Neural progenitor cell (in vitro differentiated cells): Measurements from ENCODE around the gene EXOC8.

Experiments
- EZH2phosphoT487 ChIP-seq: fragments of 200-600 bp; sonication (generic); IDR thresholded peaks from 2 replicates; pipeline ENCODE4 v1.6.1; 2017; ENCODE audit warnings: antibody characterized with exemption
- TF ChIP-seq, protein P1 (sequence below): fragments of 200-600 bp; sonication (generic); IDR thresholded peaks from 2 replicates; pipeline ENCODE4 v1.5.1; 2017; ENCODE audit warnings: antibody characterized with exemption, mild to moderate bottlenecking

DNA sequence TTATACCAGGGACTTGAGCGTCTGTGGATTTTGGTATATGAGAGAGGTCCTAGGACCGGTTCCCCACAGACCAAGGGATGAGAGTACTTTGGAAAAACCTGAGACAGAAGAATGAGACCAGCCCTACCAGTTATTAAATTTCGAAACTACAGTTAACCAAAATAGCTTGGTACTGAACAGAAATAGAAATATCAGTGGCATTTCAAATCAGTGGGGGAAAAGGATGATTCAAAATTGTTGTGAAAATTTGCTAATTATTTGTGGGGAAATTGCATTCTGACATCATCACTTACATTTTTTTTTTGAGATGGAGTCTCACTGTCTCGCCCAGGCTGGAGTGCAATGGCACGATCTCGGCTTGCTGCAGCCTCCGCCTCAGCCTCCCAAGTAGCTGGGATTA, 8.2 kb downstream of the EXOC8 start:
- TF ChIP-seq, protein P1, sequence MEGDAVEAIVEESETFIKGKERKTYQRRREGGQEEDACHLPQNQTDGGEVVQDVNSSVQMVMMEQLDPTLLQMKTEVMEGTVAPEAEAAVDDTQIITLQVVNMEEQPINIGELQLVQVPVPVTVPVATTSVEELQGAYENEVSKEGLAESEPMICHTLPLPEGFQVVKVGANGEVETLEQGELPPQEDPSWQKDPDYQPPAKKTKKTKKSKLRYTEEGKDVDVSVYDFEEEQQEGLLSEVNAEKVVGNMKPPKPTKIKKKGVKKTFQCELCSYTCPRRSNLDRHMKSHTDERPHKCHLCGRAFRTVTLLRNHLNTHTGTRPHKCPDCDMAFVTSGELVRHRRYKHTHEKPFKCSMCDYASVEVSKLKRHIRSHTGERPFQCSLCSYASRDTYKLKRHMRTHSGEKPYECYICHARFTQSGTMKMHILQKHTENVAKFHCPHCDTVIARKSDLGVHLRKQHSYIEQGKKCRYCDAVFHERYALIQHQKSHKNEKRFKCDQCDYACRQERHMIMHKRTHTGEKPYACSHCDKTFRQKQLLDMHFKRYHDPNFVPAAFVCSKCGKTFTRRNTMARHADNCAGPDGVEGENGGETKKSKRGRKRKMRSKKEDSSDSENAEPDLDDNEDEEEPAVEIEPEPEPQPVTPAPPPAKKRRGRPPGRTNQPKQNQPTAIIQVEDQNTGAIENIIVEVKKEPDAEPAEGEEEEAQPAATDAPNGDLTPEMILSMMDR = no peak
- no peak for TF ChIP-seq EZH2phosphoT487
